Measurements from ENCODE around the gene MMADHC.

DNA sequence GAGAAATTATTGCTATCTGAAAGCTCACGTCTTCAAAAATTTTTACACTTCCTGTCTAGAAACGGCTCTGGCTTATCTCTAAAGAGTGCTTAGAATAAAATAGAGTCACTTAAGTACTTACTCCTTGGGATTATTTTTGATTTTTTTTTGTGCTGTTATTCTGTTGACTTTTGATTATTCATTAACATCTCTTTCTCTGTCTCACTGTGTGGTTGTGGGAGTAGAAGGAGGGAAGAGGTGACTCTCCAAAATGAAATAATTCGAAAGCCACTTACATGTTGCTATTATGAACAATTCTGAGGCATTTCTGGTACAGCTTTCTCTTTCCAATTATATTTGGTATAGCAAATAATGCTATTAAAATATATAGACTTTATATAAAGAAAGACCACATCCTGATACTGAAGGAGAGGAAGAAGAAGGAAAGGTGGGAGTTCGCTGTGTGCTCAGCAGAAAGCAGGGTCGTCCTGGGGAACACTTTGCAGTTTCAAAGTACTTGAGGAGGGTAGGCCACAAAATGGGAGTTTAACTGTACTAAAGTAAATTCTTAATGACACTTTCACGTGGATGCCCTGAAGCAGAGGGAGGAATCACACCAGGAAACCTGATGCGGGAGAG lies 9.6 kb upstream of the MMADHC start:
- TF ChIP-seq RAD21 (IDR thresholded peaks at IDR 0.05; ENCODE audit: low read depth) (no peak), EGR1 (IDR thresholded peaks at IDR 0.05) (no peak), YY1 (IDR thresholded peaks at IDR 0.05; ENCODE audit: low read depth) (no peak), TAF1 (IDR thresholded peaks at IDR 0.05; ENCODE audit: low read depth) (no peak), USF1 (IDR thresholded peaks at IDR 0.05) (no peak), MAX (IDR thresholded peaks at IDR 0.05) (no peak), EP300 (IDR thresholded peaks at IDR 0.05; ENCODE audit: borderline replicate concordance) (no peak), CREB1 (IDR thresholded peaks at IDR 0.05; ENCODE audit: low read depth) (no peak), TCF12 (IDR thresholded peaks at IDR 0.05; ENCODE audit: low read depth) (no peak), CEBPB (IDR thresholded peaks at IDR 0.05) (no peak), TEAD4 (IDR thresholded peaks at IDR 0.05) (no peak), ZBTB7A (IDR thresholded peaks at IDR 0.05; ENCODE audit: low read depth) (no peak), NFIC (IDR thresholded peaks at IDR 0.05) (no peak)
- TF ChIP-seq, protein P1, sequence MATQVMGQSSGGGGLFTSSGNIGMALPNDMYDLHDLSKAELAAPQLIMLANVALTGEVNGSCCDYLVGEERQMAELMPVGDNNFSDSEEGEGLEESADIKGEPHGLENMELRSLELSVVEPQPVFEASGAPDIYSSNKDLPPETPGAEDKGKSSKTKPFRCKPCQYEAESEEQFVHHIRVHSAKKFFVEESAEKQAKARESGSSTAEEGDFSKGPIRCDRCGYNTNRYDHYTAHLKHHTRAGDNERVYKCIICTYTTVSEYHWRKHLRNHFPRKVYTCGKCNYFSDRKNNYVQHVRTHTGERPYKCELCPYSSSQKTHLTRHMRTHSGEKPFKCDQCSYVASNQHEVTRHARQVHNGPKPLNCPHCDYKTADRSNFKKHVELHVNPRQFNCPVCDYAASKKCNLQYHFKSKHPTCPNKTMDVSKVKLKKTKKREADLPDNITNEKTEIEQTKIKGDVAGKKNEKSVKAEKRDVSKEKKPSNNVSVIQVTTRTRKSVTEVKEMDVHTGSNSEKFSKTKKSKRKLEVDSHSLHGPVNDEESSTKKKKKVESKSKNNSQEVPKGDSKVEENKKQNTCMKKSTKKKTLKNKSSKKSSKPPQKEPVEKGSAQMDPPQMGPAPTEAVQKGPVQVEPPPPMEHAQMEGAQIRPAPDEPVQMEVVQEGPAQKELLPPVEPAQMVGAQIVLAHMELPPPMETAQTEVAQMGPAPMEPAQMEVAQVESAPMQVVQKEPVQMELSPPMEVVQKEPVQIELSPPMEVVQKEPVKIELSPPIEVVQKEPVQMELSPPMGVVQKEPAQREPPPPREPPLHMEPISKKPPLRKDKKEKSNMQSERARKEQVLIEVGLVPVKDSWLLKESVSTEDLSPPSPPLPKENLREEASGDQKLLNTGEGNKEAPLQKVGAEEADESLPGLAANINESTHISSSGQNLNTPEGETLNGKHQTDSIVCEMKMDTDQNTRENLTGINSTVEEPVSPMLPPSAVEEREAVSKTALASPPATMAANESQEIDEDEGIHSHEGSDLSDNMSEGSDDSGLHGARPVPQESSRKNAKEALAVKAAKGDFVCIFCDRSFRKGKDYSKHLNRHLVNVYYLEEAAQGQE (IDR thresholded peaks at IDR 0.05; ENCODE audit: low read depth): no peak

Data from Ishikawa (cell line).